HG03520 (cell line): Measurements from ENCODE around the gene RNF222.
"Not testable (repeated sequence)": the region's sequence is repeated elsewhere in the genome, so short reads cannot be mapped to it uniquely, and the experiment has no call there.

ENCODE experiments used
- ATAC-seq: cut with Tn5 transposase; IDR thresholded peaks from one replicate; pipeline ENCODE4 v1.9.1; 2021; ENCODE audit warnings: mild to moderate bottlenecking, moderate library complexity; ENCODE audit not compliant: unreplicated experiment

The RNF222 gene

GRCh38 chr17:8350339-8350738 lies 47.3 kb downstream of the RNF222 start:
- ATAC-seq = no peak

GRCh38 chr17:8347001-8347400 lies 50.6 kb downstream of the RNF222 start:
- not testable (repeated sequence) for ATAC-seq

- no peak for ATAC-seq
Measured at GRCh38 chr17:8345951-8346665, 51.5 kb downstream of the RNF222 start.

- ATAC-seq = no peak
Measured at GRCh38 chr17:8345052-8345690, 52.5 kb downstream of the RNF222 start.

- no peak for ATAC-seq
Measured at GRCh38 chr17:8341456-8341855, 56.2 kb downstream of the RNF222 start.
